GM04504 (cell line): ENCODE results near the gene ASL.
A peak's percentile ranks its signal among the peaks of the same experiment; 100 is the strongest.
"Not testable (repeated sequence)": the region's sequence is repeated elsewhere in the genome, so short reads cannot be mapped to it uniquely, and the experiment has no call there.

Experiments
- DNase-seq: peaks from one replicate; pipeline ENCODE4 v3.0.0-alpha.2; 2012; ENCODE audit warnings: low read depth

ASL gene

DNA sequence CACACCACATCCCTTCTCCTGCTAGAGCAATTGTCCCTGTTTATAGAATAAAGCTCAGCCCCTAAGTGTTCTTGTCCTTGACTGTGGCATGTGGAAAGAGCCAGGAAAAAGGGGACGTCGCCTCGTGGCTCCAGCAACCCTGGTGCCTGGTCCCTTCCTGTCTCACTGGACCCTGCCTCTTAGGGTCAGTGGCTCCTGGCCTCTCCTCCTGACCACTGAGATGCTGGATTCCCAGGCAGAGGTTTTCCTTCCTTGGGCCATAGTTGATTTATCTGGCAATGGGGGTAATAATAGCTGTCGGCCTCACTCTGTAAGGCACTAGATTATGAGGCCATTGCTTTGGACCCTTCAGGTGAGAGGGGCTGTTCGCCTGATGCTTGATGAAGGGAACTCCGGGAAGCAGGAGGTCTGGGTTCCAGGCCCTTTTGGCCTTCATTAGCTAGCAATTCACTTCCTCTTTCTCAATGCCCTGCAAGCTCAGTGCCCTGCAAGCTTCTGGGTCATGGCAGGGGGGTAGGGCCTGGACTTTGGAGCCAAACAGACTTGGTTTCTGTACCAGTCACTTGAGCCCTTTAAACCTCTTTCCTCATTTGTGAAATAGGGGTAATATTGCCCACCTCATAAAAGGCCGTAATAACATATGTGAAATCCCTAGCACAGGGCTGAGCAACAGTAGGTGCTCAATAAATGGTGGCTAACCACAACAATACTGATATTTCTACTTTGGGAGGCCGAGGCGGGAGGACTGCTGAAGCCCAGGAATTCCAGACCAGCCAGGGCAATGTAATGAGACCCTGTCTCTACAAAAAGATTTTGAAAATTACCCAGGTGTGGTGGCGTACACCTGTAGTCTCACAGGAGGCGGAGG is 1.1 kb downstream of the ASL start:
- DNase-seq = no peak

GRCh38 chr7:66078067-66078466 is 2.4 kb downstream of the ASL start:
- no peak for DNase-seq

DNA sequence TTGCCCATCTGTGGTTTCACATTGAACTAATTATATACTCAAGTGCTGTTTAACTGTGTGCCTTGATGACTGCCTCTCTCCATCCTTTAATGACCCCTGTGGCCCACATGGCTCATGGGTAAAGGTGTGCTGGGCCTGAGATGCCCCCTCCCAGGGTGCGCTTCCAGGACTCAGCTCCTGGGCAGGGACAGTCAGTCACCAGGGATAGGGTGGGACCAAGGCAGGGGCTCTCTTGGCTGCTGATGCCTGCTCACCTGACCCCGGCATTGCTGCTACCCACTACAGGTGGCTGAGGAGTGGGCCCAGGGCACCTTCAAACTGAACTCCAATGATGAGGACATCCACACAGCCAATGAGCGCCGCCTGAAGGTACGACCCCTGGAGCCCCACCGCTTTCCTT is 6.5 kb downstream of the ASL start:
- DNase-seq = no peak

GRCh38 chr7:66082886-66083415 is 7.3 kb downstream of the ASL start:
- no peak for DNase-seq

GRCh38 chr7:66083677-66084076 is 8.1 kb downstream of the ASL start:
- no peak for DNase-seq

DNA sequence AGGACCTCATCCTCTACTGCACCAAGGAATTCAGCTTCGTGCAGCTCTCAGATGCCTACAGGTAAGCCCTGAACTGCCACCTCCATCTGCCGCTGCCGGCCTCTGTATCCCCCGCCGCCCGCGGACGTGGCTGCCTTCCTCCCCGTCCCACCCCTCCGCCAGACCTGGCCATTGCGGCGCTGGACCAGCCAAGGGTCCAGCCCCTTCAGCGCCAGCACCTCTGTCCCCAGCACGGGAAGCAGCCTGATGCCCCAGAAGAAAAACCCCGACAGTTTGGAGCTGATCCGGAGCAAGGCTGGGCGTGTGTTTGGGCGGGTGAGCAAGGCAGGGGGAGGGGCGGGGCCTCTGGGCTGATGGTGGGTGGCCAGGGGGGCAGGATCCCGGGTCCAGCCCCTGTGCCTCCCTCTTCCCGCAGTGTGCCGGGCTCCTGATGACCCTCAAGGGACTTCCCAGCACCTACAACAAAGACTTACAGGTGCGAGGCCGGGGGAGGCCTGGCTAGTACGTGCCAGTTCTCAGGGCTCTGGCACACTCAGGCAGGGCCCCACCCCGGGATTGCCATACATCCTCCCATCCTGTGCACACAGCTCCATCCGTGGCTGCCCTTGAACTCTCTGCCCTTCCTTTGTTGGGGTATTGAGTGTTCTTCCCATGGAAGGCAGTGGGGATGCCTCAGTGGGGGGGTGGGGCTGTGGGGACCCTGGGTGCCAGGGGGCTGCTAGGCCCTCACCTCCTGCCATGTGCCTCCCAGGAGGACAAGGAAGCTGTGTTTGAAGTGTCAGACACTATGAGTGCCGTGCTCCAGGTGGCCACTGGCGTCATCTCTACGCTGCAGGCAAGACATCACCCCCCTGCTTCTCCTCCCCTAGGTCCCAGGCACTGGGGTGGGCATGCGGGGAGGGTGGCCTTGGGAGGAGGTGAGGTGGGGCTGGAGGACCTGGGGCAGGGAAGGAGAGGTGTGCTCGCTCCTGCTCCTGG is 13.5 kb downstream of the ASL start:
- DNase-seq = no peak

DNA sequence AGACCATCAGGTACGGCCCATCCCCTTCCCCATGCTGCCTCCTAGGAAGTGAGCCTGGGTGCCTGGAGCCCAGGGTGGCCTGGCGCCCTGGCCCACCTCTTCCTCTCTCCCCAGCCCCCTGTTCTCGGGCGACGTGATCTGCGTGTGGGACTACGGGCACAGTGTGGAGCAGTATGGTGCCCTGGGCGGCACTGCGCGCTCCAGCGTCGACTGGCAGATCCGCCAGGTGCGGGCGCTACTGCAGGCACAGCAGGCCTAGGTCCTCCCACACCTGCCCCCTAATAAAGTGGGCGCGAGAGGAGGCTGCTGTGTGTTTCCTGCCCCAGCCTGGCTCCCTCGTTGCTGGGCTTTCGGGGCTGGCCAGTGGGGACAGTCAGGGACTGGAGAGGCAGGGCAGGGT is 17.0 kb downstream of the ASL start:
- no peak for DNase-seq

- no peak for DNase-seq
Observed at GRCh38 chr7:66095010-66095409, 19.4 kb downstream of the ASL start.

DNA sequence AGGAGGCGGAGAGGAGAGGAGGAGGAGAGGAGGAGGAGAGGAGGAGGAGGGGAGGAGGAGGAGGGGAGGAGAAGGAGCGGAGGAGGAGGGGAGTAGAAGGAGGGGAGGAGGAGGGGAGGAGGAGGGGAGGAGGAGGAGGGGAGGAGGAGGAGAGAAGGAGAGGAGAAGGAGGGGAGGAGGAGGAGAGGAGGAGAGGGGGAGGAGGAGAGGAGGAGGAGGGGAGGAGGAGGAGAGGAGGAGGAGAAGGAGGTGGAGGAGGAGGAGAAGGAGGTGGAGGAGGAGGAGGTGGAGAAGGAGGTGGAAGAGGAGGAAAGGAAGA is 23.6 kb downstream of the ASL start:
- DNase-seq = no peak

DNA sequence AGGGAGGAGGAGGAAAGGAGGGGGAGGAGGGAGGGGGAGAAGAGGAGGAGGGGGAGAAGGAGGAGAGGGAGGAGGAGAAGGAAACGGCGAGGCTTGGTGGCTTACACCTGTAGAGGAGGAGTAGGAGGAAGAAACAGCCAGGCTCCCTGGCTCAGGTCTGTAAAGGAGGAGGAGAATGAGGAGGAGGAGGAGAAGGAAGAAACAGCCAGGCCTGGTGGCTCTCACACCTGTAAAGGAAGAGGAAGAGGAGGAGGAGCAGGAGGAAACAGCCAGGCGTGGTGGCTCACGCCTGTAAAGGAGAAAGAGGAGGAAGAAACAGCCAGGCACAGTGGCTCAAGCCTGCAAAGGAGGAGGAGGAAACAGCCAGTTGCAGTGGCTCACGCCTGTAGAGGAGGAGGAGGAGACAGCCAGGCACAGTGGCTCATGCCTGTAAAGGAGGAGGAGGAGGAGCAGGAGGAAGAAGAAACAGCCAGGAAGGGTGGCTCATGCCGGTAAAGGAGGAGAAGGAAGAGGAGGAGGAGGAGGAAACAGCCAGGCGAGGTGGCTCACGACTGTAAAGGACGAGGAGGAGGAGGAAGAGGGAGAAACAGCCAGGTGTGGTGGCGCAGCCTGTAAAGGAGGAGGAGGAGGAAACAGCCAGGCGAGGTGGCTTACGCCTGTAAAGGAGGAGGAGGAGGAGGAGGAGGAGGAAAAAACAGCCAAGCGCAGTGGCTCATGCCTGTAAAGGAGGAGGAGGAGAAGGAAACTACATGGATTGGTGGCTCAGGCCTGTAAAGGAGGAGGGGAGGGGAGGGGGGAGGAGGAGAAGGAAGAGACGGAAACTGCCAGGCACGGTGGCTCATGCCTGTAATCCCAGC is 24.2 kb downstream of the ASL start:
- DNase-seq = peak; percentile 72

- DNase-seq = no peak
Observed at GRCh38 chr7:66100408-66101050, 24.9 kb downstream of the ASL start.

- DNase-seq = not testable (repeated sequence)
Observed at GRCh38 chr7:66102168-66102567, 26.5 kb downstream of the ASL start.

- DNase-seq = peak; percentile 10
Observed at GRCh38 chr7:66103994-66104393, 28.4 kb downstream of the ASL start.

DNA sequence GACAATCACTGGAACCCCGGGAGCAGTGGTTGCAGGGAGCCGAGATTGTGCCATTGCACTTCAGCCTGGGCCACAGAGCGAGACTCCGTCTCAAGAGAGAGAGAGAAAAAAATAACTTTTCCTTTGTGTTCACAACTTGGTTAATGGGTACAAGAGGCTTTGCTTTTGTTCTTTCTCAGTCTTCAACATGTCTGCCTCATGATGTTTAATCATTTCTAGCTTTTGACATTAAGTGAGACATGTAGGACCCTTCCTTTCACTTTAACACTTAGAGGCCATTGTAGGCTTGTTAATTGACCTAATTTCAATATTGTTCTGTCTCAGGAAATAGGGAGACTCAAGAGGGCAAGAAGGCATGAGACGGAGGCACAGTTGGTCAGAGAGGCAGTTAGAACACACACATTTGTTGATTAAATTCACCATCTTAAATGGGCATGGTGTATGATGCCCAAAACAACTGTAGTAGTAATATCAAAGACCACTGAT is 29.7 kb downstream of the ASL start:
- no peak for DNase-seq

DNA sequence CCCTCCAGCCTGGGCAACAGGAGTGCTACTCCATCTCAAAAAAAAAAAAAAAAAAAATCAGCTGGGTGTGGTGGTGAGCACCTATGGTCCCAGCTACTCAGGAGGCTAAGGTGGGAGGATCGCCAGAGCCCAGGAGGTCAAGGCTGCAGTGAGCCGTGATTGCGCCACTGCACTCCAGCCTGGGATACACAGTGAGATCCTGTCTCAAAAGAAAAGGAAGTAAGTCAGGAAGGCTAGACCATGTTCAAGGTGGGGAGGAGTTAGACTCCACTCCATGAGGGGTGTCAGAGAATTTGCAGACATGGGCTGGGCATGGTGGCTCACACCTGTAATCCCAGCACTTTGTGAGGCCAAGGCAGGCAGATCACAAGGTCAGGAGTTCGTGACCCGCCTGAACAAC is 32.8 kb downstream of the ASL start:
- not testable (repeated sequence) for DNase-seq

DNA sequence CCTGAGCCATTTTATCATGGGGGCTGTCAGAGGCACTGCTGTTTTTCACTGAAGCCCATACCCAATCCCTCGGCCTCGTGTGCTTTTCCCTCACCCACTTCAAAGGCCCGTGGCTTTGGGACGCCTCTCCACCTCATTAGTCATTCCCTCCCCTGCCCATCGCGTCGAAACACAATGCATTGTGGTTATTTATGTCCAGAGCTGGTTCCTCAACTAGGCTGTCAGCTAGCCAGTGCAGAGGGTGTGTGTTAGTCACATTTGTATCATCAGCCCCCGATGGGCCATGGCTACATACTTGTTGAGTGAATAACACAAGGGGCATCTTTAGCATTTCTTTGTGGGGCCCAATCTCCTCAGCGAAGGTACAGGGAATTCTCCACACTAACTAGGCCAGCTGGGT is 35.2 kb downstream of the ASL start:
- peak; percentile 84 for DNase-seq

- DNase-seq = peak; percentile 59
Observed at GRCh38 chr7:66114743-66115649, 39.4 kb downstream of the ASL start, which contains the start of gene CRCP. TSS of gene CRCP (plus strand) at chr7:66114847. CDS start at chr7:66114963, 116 bp downstream.

GRCh38 chr7:66116680-66117420 is 41.2 kb downstream of the ASL start:
- DNase-seq = not testable (repeated sequence)

- DNase-seq = no peak
Observed at GRCh38 chr7:66118603-66119002, 43.0 kb downstream of the ASL start.
